Keratinocyte (primary cell): ENCODE results near the gene NUP160. TPM values are rescaled to one million over a fixed set of nuclear protein-coding genes. Genes with fewer than 3 reads are reported as not detected.
"Not testable (repeated sequence)": the region's sequence is repeated elsewhere in the genome, so short reads cannot be mapped to it uniquely, and the experiment has no call there.

ENCODE experiments used
- DNase-seq: peaks from one replicate; pipeline ENCODE4 v3.0.0-alpha.2; 2011; ENCODE audit warnings: low read depth, missing footprints, low spot score
- FAIRE-seq: peaks from 2 replicates; lab custom pipeline; 2011; peaks lifted over from hg19 to GRCh38; lab: Jason Lieb, UNC
- H2AFZ ChIP-seq: 2 replicates; pipeline ENCODE4 v1.6.0; 2012; ENCODE audit warnings: low read length, control low read depth, inconsistent platforms; ENCODE audit not compliant: control insufficient read depth
- H3K27ac ChIP-seq: 2 replicates; pipeline ENCODE4 v1.5.1; 2011; ENCODE audit warnings: low read length; ENCODE audit not compliant: control insufficient read depth, insufficient read depth
- H3K27me3 ChIP-seq: 3 replicates; pipeline ENCODE4 v1.6.0; 2011; ENCODE audit warnings: low read length; ENCODE audit not compliant: control insufficient read depth, insufficient read depth; ENCODE audit errors: extremely low read depth
- H3K36me3 ChIP-seq, 2 experiments: 2 replicates in 1 of 2; 3 replicates in 1 of 2; pipeline ENCODE4 v1.5.1; 2011; ENCODE audit warnings: low read length in 2 of 2, mild to moderate bottlenecking in 1 of 2; ENCODE audit not compliant: control insufficient read depth in 2 of 2, insufficient read depth in 2 of 2; ENCODE audit errors: extremely low read depth in 1 of 2
- H3K4me1 ChIP-seq: 3 replicates; pipeline ENCODE4 v1.5.1; 2011; ENCODE audit warnings: low read length; ENCODE audit not compliant: control insufficient read depth, insufficient read depth; ENCODE audit errors: extremely low read depth
- H3K4me2 ChIP-seq: 3 replicates; pipeline ENCODE4 v1.6.0; 2011; ENCODE audit warnings: low read depth, low read length; ENCODE audit not compliant: control insufficient read depth, insufficient read depth; ENCODE audit errors: extremely low read depth
- H3K4me3 ChIP-seq, 3 experiments: fragments of 200-600 bp in 1 of 3; sonication (generic) in 1 of 3; 2 replicates in 2 of 3; 3 replicates in 1 of 3; pipeline ENCODE4 v1.5.1; 2011 to 2016; ENCODE audit warnings: low read length in 3 of 3, mild to moderate bottlenecking in 3 of 3, control low read depth in 2 of 3, inconsistent platforms in 1 of 3, low read depth in 1 of 3, mixed read lengths in 1 of 3, mixed run types in 1 of 3, moderate library complexity in 1 of 3; ENCODE audit not compliant: control insufficient read depth in 2 of 3, insufficient read depth in 2 of 3; ENCODE audit errors: extremely low read depth in 1 of 3
- H3K79me2 ChIP-seq: 2 replicates; pipeline ENCODE4 v1.6.0; 2012; ENCODE audit warnings: low read length; ENCODE audit not compliant: control insufficient read depth, insufficient read depth
- H3K9ac ChIP-seq: 3 replicates; pipeline ENCODE4 v1.6.0; 2011; ENCODE audit warnings: low read length; ENCODE audit not compliant: control insufficient read depth, insufficient read depth; ENCODE audit errors: extremely low read depth
- H3K9me1 ChIP-seq: 3 replicates; pipeline ENCODE4 v1.6.0; 2011; ENCODE audit warnings: low read length; ENCODE audit not compliant: control insufficient read depth, insufficient read depth; ENCODE audit errors: extremely low read depth
- H3K9me3 ChIP-seq: 2 replicates; pipeline ENCODE4 v1.5.1; 2012; ENCODE audit warnings: low read depth, low read length; ENCODE audit not compliant: control insufficient read depth
- H4K20me1 ChIP-seq: 3 replicates; pipeline ENCODE4 v1.6.0; 2011; ENCODE audit warnings: low read length; ENCODE audit not compliant: control insufficient read depth, insufficient read depth; ENCODE audit errors: extremely low read depth
- CTCF ChIP-seq, 3 experiments: IDR thresholded peaks in 1 of 3; conservative IDR thresholded peaks in 1 of 3; optimal IDR thresholded peaks in 1 of 3; 2 replicates in 2 of 3; 3 replicates in 1 of 3; pipeline versions ENCODE3 to v1.5.1; 2011; ENCODE audit warnings: low read length in 3 of 3, mild to moderate bottlenecking in 3 of 3, moderate library complexity in 2 of 3, control low read depth in 1 of 3, inconsistent platforms in 1 of 3; ENCODE audit not compliant: insufficient read depth in 2 of 3; ENCODE audit errors: extremely low read depth in 1 of 3
- EZH2 ChIP-seq: IDR thresholded peaks from one replicate; pipeline ENCODE4 v1.6.1; 2012; ENCODE audit warnings: inconsistent platforms, mild to moderate bottlenecking, low read length, moderate library complexity
- dilution Hi-C: fragments of 300-500 bp; cut with MboI; formaldehyde crosslinking; loops from one replicate; pipeline ENCODE4 v1.7.0; 2020; ENCODE audit warnings: low sequenced_read_pairs; ENCODE audit not compliant: extremely low pct_ligation_motif_present
- polyA plus RNA-seq, 5 experiments: library from polyadenylated mRNA; depleted of rRNA in 3 of 5; stranded (reverse) in 3 of 5; stranded (forward) in 1 of 5; unstranded in 1 of 5; fragments of >200 nt; gene quantifications; 1 replicate in 1 of 5; 2 replicates in 3 of 5; 3 replicates in 1 of 5; pipeline versions ENCODE4 v1.2.1 to v1.2.3, GENCODE V29; 2011 to 2012; ENCODE audit warnings: missing spikeins in 2 of 5, low read depth in 1 of 5, low replicate concordance in 1 of 5

Gene NUP160
- polyA plus RNA-seq, 1 donor (not counting 4 experiments of a cell fraction or from before 2014, with no cell fraction given), result 26.6 TPM

DNA sequence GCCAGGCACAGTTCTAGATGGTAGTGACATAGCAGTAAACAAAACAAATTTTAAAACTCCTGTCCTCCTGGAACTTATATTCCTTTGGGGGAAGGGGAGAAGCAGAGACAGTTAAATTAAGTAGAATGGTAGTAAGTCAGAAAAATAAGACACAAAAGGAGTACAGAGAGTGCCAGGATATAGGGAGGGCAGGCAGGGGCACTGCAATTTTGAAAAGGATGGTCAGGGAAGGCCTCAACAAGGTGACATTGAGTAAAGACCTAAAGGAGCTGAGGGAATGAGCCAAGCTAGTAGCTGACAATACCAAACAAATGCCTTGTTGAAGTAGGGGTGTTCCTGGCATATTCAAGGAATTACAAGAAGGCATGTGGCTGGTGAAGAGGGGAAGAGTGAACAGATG lies 10.2 kb downstream of the NUP160 start:
- H3K36me3 ChIP-seq, result peaks cover 15 to 43% of the 10 kb centered on the region in 2 experiments
- H3K4me2 ChIP-seq, result no peak overlapping the region
- H3K9me1 ChIP-seq, result peaks cover 3% of the 10 kb centered on the region
- DNase-seq (no peak), FAIRE-seq (no peak)
- H3K9me3 ChIP-seq, result no peaks in the 10 kb centered on the region
- no peak overlapping the region for H2AFZ ChIP-seq
- no peaks in the 10 kb centered on the region for H3K4me1 ChIP-seq
- no peak overlapping the region for H3K9ac ChIP-seq
- H3K27me3 ChIP-seq, result no peaks in the 10 kb centered on the region
- H3K79me2 ChIP-seq, result peaks cover 2% of the 10 kb centered on the region
- TF ChIP-seq CTCF (optimal IDR thresholded peaks at IDR 0.05 in 1 of 3, IDR thresholded peaks at IDR 0.05 in 1 of 3, conservative IDR thresholded peaks at IDR 0.05 in 1 of 3; ENCODE audit: extremely low read depth in 1 of 3, insufficient read depth in 2 of 3, low read length in 3 of 3) (no peak), EZH2 (no peak)
- no peaks in the 10 kb centered on the region for H4K20me1 ChIP-seq
- no peak overlapping the region for H3K4me3 ChIP-seq
- no peak overlapping the region for H3K27ac ChIP-seq
- dilution Hi-C loops, result no loop called here

GRCh38 chr11:47837292-47837691 lies 10.9 kb downstream of the NUP160 start:
- no peak overlapping the region for H3K9ac ChIP-seq
- no peak overlapping the region for H2AFZ ChIP-seq
- peaks cover 15 to 37% of the 10 kb centered on the region in 2 experiments for H3K36me3 ChIP-seq
- DNase-seq (no peak), FAIRE-seq (no peak)
- no peak overlapping the region for H3K4me3 ChIP-seq
- H3K27me3 ChIP-seq, result no peaks in the 10 kb centered on the region
- peaks cover 3% of the 10 kb centered on the region for H3K9me1 ChIP-seq
- TF ChIP-seq EZH2 (no peak), CTCF (optimal IDR thresholded peaks at IDR 0.05 in 1 of 3, IDR thresholded peaks at IDR 0.05 in 1 of 3, conservative IDR thresholded peaks at IDR 0.05 in 1 of 3; ENCODE audit: extremely low read depth in 1 of 3, insufficient read depth in 2 of 3, low read length in 3 of 3) (no peak)
- peaks cover 2% of the 10 kb centered on the region for H3K79me2 ChIP-seq
- H3K9me3 ChIP-seq, result no peaks in the 10 kb centered on the region
- no peak overlapping the region for H3K4me2 ChIP-seq
- dilution Hi-C loops, result no loop called here
- no peaks in the 10 kb centered on the region for H4K20me1 ChIP-seq
- no peak overlapping the region for H3K27ac ChIP-seq
- no peaks in the 10 kb centered on the region for H3K4me1 ChIP-seq

- Histone ChIP-seq H3K79me2 (peaks cover 39% of the 10 kb centered on the region), H3K36me3 (peaks cover 4 to 14% of the 10 kb centered on the region in 2 experiments)
- H3K9me1 ChIP-seq, H3K4me3 ChIP-seq, H3K4me1 ChIP-seq, FAIRE-seq, dilution Hi-C loops, H4K20me1 ChIP-seq, H3K9ac ChIP-seq, DNase-seq, H3K9me3 ChIP-seq, H3K27me3 ChIP-seq, H3K27ac ChIP-seq, H3K4me2 ChIP-seq, H2AFZ ChIP-seq: not testable (repeated sequence)
These were observed 18.1 kb downstream of the NUP160 start for GRCh38 chr11:47830013-47830412.
